ENCODE measurements around the gene TRPV5.

The TRPV5 gene

DNA sequence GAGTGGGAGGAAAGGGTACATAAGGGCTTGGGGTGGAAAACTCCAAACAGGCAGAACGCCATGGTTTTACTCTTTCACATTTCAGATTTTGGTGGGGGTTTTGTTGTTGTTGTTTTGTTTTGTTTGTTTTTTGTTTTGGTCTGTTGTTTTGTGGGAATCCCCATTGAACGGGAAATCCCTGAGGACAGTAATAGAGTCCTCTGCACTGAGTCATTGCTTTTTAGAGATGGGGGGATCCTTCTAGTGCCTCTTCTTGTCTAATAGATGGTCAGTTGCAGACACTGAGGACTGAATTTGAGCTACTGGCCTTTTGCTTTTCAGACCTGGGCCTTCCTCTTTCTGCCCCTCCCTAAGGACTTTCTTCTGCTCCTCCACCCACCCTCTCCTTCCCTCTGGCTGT lies 20.0 kb downstream of the TRPV5 start:
- H3K27ac ChIP-seq, result no peak overlapping the region
- H3K4me3 ChIP-seq, result no peak overlapping the region

DNA sequence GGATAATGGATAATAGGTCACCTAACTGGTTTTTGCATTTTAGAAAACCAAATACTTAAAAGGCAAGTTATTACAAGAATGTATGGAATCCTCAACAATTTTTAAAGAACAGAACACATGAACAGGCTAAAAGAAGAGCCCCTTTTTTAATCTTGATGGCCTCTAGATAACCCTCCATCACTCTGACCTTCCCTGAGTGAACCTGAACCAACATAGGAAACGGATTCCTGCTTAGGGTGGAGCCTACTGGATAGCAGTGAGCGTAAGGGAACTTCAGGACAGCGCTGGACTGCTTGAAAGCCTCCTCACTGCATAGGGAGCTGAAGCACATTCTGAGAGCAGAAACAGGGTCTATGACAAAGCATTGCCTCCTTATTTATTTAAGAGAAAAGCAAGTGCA lies 20.5 kb downstream of the TRPV5 start:
- H3K4me3 ChIP-seq, result no peak overlapping the region
- H3K27ac ChIP-seq, result no peak overlapping the region

DNA sequence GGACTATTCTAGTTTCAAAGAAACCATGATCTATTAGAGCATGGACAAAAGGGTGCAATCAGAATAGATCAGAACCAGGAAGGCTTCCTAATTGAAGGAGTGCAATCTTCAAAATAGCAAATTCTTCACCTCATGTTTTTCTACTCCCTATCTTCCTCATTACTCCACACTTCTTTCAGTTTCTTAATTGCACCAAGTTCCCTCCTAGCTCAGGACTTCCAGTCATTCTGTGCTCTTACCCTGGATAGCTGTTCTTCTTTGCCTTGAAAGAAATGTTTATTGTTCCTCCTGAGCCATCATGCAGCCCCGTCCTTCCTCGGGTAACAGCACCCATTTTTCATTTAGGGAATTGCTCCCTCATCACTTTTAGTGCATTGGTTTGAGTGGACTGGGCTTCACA lies 23.1 kb downstream of the TRPV5 start:
- H3K27ac ChIP-seq, result no peak overlapping the region

DNA sequence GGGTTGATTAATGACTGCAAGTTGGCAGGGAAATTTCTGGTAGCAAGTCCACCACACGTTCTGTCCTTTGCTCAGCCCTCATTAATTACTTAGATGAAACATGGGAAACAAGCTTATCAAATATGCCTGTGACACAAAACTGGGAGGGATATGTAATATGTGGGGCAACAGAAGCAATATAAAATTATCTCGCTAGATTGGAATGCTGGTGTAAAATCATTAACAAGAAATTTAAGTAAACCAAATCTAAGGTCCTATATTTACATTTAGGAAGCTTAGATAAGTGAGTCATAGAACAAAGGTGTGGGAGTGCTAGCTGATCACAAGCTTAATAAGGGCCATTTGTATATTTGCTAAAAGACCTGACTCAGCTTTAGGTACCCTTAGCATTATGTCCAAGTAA lies 23.5 kb downstream of the TRPV5 start:
- Histone ChIP-seq H3K4me3 (no peak overlapping the region), H3K27ac (no peak overlapping the region)

More for the DNA sequence above, 23.1 kb downstream of the TRPV5 start:
- no peak overlapping the region for H3K4me3 ChIP-seq

DNA sequence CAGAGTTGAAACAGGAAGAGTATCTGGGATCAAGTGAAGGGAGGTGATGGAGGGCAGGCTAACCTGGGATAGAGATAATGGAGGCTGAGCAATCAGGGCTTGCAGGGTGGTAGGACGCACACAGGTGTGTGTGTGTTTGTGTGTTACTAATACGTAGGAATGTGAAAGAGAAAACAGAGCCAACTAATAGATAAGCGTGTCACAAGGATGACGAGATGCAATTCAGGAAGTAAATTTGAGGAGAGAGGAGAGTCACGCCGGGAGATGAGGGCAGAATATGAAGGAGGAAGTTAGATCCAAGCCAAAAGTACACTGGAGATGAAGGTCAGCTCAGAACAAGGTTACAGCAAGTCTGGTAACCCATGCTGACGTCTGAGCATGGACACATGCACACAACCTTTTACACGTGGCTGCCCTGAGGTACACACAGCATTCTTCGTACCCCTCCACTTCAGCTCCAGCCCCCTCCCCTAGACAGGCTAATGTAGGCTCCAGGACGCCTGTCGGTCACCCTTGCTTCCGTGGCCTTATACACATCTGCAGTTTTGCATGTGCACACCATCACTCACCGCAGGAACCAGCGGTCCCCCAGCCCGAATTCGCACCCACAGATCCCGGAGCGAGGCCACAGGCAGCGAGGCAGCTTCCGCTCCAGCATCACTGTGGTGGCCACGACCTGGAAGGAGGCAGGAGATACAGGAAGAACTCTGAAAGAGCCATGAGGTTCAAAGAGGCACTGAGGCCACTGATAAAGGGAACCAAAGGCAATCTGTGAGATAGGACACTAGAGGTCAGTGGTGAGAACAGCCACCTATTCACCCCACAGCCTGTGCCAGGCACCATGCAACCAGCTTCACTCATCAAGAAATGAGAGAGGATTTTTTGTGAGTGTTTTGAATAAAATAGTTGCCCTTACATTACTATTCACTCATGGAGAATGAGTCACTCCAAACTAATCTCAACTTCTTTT lies 24.3 kb downstream of the TRPV5 start:
- no peak overlapping the region for H3K27ac ChIP-seq
- no peak overlapping the region for H3K4me3 ChIP-seq

DNA sequence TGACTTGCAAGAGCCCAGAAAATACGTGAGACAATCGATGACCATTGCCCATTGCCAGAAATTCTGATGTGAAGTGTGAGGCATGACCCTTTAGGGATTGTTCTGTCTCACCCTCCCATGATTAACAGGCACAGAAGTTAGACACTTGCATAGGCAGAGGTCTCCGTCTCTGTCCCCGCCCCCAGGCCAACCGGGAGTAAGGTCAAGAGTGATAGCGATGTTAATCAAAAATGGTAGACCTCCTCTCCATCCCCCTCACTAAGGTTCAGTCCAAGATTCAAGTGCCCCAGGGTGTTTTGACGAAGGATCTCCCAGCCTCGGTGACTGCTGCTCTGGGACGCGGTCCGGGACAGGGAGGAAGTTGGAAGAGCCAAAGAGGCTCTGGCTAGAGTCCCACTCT lies 25.3 kb downstream of the TRPV5 start:
- H3K27ac ChIP-seq, result no peak overlapping the region
- H3K4me3 ChIP-seq, result no peak overlapping the region

DNA sequence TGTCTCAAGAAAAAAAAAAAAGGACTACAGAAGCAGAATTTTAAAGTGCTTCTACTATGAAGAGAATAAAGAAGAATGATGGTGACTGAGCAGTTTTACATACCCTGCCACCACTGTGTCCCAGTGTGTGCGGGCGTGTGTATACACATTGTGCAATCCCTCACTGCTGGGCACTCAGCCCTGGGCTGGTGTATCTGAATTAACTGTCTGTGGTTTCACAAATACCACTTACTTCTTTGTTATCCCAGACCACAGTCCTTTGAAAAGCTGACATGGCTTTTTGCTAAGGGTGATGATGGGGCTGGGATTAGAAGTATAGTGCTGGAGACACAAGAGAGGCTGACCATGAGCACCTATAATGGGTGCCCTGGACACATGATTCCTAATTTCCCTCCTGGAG lies 26.9 kb downstream of the TRPV5 start:
- Histone ChIP-seq H3K27ac (no peak overlapping the region), H3K4me3 (no peak overlapping the region)

DNA sequence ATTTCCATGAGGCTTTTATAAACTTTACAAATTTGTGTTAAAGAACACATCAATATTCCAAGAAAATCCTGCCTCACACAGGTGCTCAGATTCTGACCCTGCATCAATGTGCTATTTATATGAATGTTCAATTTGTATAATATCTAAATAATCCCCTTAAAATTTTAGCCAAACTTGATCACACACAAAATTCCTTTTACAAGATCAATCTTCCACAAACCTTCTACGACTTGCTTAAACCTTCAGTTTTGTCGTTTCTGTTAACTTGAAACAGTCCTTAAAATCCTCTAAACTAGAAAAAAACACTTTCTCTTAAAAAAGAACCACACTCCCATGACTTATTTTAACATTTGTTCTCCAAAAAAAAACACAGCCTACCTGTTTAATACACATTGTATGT lies 27.8 kb downstream of the TRPV5 start:
- H3K4me3 ChIP-seq, result no peak overlapping the region
- H3K27ac ChIP-seq, result no peak overlapping the region

DNA sequence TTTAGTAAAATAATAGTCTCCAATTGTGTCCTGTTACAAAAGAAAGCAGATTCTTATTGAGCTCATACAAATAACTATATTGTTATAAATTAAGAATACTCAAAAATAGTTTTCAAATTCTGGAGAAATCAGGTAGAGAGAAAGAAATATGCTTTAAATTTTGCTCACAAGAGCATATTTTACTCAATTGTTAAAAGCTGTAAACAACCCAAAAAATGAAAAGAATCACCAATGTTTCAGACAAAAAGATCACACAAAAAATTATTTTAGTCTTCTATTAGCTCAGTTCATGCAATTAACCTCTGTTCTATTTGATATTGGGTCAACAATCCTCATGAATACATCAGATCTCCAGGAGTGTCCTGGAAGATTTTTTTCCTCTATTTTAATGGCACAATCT lies 29.4 kb downstream of the TRPV5 start:
- Histone ChIP-seq H3K27ac (no peak overlapping the region), H3K4me3 (no peak overlapping the region)

DNA sequence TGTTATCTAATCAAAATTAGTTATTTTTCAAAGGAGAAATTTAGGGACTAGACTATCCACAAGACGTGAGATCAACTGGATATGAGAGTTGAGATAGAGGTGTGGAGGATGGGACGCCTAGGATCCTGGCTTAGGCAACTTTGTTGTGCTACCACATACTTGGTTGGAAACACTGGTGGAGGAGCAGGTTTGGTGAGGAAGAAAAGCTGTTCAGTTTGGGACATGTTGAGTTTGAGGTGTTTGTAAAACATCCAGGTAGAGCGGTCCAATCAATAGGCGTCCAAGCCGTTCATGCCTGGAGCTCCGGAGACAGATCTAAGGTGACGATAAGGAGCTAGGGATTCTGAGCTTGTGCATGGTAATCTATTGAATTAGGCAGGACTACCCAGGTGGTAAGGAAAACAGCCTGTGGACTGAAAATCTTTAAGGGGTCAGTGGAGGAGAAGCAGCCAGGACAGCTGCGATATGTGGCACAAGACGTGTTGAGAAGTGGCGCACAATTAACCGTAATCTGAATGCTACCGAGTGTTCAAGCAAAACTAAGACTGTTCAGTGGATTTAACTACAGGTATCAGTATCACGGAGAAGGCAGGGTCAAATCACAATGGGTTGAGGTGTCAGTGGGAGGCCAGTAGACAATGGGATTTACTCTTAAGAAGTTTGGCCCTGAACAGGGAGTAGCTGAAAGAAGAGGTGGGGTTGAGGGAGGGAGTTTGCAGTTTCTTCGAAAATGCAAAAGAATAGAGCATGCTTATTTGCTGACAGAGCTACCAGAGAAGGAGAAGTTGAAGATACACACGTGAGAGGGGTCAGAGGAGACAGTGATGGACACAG lies 31.9 kb downstream of the TRPV5 start:
- Histone ChIP-seq H3K4me3 (no peak overlapping the region), H3K27ac (peak overlapping the region in 3 of 21 experiments; percentile 12 to 64 (median 58))

DNA sequence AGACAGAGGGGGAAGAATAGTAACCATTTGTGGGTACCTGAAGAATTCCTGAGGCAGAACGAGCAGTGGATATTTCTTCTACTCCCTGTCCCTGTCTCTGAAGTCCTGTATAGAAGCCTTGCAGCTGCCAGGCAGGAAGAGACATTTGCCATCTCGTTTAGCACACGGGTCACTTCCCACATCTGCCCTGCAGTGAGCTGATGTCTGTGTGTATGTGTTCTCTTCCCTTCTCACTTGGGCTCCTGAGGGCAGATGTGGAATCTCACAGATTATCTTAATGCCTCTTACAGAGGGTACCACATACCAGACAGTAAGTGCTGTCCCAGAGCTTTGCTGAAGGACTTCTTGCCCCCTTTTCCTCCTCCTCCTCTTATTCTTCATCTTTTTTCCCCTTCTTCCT lies 33.9 kb downstream of the TRPV5 start:
- H3K27ac ChIP-seq, result no peak overlapping the region
- H3K4me3 ChIP-seq, result no peak overlapping the region

DNA sequence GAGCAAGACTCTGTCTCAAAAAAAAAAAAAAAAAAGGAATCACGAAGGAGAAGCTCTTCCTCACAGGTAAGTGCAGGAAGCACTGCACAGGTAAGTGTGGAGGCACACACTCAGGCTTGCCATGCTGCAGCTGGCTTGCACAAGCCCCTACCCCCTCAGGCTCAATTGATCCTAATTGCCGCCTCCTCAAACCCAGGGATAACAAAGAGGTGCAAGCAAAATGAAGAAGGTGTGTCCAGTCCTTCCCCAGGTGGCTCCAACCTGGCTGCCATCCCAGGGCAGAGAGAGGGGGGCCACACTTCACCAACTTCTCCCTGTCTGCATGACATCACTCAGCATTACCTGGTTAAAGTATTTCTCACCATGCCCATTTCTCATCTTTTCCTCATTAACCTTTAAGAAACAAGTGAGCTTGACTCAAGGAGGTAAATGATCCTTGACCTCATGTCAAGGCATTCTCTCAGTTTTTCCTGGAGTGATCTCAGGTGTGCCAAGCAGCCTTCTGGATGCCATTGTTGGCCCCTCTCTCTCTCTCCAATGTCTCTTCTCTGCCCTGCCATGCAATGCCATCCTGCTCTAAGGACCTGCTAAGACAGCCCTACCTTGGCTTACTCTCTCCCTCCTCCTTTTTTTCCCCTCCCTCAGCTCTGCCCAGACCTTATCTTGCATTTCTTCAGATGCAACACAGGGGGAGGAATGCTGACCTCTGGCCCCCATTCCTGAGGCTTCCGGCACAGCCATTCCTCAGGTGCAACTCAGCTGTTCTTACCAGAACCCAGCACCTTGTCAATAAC lies 35.0 kb downstream of the TRPV5 start:
- H3K4me3 ChIP-seq, result no peak overlapping the region
- peak overlapping the region in 1 of 21 experiments; percentile 3 for H3K27ac ChIP-seq

DNA sequence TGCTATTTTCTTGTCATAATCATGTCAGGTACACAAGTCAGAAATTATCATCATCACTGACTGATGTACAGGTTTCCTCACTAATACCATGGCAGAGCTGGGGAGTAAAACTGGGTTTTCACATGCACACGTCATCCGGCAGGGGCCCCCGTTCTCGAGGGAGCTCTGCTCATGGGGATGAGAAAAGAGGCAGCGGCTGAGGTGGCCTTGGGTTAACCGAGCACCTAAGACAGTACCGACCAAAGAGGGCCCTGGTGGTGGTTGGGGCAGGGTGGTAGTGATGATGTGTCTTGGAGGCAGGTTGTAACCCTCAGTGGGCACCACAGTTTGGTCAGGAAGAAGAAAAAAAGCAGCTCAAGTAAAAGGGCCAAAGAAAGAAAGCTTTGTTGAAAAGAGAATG lies 35.9 kb downstream of the TRPV5 start:
- no peak overlapping the region for H3K4me3 ChIP-seq
- no peak overlapping the region for H3K27ac ChIP-seq

DNA sequence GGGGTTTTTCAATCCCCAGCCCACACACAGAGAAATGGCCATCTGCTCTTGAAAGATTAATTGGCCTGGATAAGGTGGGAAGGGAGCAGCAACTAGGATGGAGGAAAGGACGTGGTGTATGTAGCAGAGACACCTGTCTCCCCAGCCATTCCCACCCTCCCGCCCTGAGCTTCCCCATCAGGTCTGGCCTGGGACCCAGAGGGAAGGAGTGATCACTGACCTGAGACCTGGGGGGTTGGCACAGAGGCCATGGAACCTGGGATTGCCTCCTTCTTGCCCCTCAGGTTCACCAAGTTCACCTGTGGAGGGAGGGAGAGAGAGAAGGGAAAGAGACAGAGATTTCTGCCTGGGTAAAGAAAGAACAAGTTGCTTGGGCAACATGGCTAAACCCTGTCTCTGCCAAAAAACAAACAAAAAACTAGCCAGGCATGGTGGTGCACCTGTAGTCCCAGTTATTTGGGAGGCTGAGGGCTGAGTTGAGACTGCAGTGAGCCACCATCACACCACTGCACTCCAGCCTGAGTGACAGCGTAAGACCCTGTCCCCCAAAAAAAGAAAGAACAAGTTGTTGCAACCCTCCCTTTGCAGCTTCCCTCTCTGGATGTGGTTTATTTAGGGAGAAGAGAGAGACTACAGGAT lies 36.7 kb downstream of the TRPV5 start:
- no peak overlapping the region for H3K4me3 ChIP-seq
- H3K27ac ChIP-seq, result no peak overlapping the region

DNA sequence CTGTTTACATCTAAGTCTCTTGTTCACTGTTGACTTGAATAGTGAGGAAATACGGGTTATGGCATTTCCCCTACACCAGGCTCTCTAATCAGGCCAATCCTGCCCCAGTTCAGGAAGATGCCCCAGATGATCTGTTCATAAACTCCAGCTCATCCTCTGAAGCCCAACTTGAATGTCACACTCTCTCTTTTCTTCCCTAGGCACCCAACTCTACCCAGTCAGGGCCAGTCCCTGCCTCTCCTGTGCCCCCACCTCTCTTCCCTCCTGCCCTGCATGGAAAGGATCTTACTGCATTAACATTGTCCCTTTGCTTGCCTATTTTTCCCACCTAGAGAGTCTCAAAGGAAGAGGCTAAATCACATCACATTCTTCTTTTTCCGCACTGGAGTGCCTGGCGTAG lies 37.4 kb downstream of the TRPV5 start:
- no peak overlapping the region for H3K4me3 ChIP-seq
- no peak overlapping the region for H3K27ac ChIP-seq

DNA sequence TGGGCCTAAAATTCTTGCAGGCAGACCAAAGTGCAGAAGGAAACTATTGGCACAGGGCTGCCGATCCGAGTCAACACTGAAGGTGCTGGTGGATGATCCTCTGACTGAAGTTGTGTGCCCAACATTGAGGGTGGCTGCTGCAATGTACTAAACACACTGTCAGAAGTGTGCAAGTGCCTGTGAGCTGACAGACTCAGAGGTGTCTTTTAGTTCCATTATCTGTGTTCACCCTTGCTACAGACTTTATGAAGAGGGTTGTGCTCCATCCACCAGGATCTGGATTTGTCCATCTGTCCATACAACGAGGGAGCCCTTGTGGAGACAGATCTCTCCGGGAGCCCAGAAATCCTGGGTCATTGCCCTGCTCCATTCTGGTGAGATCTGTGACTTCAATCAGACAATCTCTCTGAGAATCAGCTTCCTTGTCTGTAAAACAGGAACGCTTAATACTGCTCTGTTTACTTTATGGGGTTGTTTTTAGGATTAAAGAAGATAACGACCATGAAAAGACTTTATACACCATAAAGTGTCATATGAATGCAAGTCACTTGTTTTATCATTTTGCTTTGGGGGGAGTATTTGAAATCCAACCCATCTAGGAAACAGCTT lies 38.5 kb downstream of the TRPV5 start:
- H3K27ac ChIP-seq, result no peak overlapping the region
- H3K4me3 ChIP-seq, result no peak overlapping the region

DNA sequence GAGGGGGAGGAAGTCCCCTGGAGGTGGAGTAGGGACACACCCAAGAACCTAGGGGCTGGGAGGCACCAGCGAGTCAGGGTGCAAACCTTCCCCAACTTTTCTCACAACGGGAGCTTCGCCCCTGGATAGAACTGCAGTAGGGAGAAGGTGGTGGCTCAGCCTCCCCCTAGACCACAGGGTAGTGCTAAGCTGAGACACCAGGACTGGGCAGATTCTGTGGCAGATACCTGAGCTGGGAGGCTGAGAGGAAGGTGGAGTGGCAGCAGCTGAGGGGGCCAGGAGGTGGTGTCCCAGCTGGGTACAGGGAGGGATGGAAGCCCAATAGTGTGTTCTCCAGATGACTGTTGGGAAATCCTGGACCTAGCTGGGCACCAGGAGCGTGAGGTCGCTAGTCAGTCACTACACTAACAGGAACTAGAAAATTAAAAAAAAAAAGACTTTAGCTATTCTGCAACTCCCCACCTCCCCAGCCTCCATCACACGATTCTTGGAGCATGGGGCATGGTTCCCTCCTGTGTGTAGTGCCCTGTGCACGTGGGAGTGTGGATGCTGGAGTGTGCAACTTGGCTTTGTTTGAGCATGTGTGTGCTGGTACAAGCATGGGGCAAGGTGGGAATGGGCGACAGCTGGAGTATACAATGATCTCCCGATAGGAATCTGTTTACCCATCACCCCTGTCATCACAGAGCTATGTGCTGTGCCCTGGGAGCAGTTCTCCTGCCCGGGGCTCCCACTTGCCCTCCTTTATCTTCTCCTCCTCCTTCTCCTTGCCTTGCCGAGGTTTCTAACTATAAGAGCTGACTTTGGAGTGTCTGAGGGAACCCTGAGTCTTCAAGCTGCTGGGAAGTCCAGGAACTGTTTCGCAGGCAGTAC lies 39.2 kb downstream of the TRPV5 start:
- H3K27ac ChIP-seq, result no peak overlapping the region
- no peak overlapping the region for H3K4me3 ChIP-seq

DNA sequence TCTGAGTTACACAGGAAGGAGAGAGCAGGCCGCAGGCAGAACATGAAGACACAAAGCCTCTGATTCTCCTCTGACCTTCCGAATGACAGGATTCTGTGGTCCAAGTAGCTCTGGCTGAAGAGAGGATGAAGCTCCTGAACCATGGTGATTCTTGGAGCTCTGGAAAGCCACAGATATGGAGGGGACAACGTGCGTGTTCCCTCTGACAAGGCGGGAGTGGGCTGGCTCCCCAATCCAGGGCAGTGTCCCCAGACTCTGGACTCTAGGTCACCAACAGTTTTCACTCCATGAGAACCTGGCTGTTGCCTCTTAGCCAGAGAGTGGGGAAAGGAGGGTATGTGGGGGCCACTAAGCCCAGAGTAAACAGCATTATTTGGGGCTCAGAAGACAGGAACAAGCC lies 40.6 kb downstream of the TRPV5 start:
- no peak overlapping the region for H3K27ac ChIP-seq
- no peak overlapping the region for H3K4me3 ChIP-seq

Data from skin epidermis (tissue), 12 donors.